ENCODE data around the gene CD44.

Gene CD44

GRCh38 chr11:35183326-35183925 is 44.5 kb downstream of the CD44 start:
- TF ChIP-seq, protein P1, sequence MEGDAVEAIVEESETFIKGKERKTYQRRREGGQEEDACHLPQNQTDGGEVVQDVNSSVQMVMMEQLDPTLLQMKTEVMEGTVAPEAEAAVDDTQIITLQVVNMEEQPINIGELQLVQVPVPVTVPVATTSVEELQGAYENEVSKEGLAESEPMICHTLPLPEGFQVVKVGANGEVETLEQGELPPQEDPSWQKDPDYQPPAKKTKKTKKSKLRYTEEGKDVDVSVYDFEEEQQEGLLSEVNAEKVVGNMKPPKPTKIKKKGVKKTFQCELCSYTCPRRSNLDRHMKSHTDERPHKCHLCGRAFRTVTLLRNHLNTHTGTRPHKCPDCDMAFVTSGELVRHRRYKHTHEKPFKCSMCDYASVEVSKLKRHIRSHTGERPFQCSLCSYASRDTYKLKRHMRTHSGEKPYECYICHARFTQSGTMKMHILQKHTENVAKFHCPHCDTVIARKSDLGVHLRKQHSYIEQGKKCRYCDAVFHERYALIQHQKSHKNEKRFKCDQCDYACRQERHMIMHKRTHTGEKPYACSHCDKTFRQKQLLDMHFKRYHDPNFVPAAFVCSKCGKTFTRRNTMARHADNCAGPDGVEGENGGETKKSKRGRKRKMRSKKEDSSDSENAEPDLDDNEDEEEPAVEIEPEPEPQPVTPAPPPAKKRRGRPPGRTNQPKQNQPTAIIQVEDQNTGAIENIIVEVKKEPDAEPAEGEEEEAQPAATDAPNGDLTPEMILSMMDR (IDR thresholded peaks at IDR 0.05; ENCODE audit: borderline replicate concordance, control extremely low read depth, extremely low read depth, insufficient read depth, missing control alignments): no peak
- in situ Hi-C loops (cut with MboI; ENCODE audit: low sequenced_read_pairs, unreplicated experiment): no loop called here
- DNase-seq (ENCODE audit: low spot score): no peak

DNA sequence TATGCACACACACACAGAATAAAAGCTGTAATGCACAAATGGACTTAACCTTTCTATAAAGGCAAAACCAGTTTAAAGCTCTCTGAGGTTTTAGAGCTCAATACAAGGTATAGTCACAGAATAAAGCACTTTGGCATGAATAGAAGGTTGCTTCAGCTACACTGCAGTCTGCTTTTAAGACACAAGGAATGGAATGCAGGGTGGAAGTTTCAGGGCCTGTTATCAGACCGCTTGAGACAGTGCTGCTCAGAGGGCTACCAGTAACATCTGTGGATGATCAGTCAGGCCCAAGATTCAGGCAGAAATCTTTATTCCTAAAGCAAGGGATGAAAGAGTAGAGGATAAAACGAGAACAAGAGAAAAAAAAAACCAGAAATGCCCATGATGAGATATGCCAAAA is 46.7 kb downstream of the CD44 start:
- TF ChIP-seq, protein P1 (IDR thresholded peaks at IDR 0.05; ENCODE audit: borderline replicate concordance, control extremely low read depth, extremely low read depth, insufficient read depth, missing control alignments): no peak
- in situ Hi-C loops (cut with MboI; ENCODE audit: low sequenced_read_pairs, unreplicated experiment): no loop called here
- no peak for DNase-seq (ENCODE audit: low spot score)

DNA sequence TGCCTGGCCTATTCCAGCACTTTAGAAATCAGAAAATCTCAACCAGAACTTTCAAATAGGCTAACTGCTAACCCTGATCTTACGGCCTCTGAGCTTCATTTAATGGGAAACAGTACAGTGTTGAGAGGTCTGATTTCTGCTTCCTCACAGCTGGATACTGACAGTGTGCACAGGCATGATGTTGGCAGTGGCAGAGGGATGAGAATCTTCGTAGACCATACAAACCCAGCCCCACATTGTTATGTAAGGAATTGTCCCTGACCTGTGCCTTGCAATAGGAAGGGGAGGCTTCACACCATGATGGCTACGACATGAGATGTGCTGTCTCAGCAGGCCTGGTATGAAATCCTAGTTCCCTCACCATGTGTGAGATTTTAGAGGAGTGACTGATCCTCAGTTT is 49.0 kb downstream of the CD44 start:
- DNase-seq (ENCODE audit: low spot score): no peak
- in situ Hi-C loops (cut with MboI; ENCODE audit: low sequenced_read_pairs, unreplicated experiment): no loop called here
- TF ChIP-seq, protein P1 (IDR thresholded peaks at IDR 0.05; ENCODE audit: borderline replicate concordance, control extremely low read depth, extremely low read depth, insufficient read depth, missing control alignments): no peak

GRCh38 chr11:35190804-35191348 is 51.9 kb downstream of the CD44 start:
- in situ Hi-C loops (cut with MboI; ENCODE audit: low sequenced_read_pairs, unreplicated experiment): no loop called here
- TF ChIP-seq, protein P1 (IDR thresholded peaks at IDR 0.05; ENCODE audit: borderline replicate concordance, control extremely low read depth, extremely low read depth, insufficient read depth, missing control alignments): no peak
- no peak for DNase-seq (ENCODE audit: low spot score)

DNA sequence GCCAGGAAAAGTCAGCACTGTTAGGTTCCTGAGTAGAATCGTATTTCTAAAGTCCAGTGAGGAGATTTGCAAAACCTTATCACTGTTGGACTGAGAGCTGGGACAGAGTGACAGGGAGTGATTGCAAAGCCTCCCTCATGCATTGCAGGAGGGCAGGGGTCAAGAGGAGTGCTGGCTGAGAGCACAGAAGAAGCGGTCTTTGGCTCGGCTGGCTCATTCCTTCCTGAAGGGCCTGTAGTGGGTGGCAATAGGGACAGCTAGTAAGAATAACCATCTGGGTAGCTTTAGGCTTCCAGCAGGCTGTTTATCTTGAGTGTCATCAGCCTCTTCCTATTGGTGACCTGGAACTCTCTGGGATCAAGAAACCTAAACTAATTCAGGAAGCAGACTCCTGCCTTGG is 53.4 kb downstream of the CD44 start:
- DNase-seq (ENCODE audit: low spot score): no peak
- TF ChIP-seq, protein P1 (IDR thresholded peaks at IDR 0.05; ENCODE audit: borderline replicate concordance, control extremely low read depth, extremely low read depth, insufficient read depth, missing control alignments): no peak
- in situ Hi-C loops (cut with MboI; ENCODE audit: low sequenced_read_pairs, unreplicated experiment): no loop called here

GRCh38 chr11:35193767-35194166 is 54.8 kb downstream of the CD44 start:
- TF ChIP-seq, protein P1 (IDR thresholded peaks at IDR 0.05; ENCODE audit: borderline replicate concordance, control extremely low read depth, extremely low read depth, insufficient read depth, missing control alignments): no peak
- DNase-seq (ENCODE audit: low spot score): no peak
- in situ Hi-C loops (cut with MboI; ENCODE audit: low sequenced_read_pairs, unreplicated experiment): no loop called here

Data from GM13976 (cell line).